ENCODE measurements around the gene WBP2. TPM values are rescaled to one million over a fixed set of nuclear protein-coding genes. Genes with fewer than 3 reads are reported as not detected.
A peak's percentile ranks its signal among the peaks of the same experiment; 100 is the strongest.

Gene WBP2
- total and polyA plus RNA-seq, 2 of the 13 experiments (the other 11 are each of a cell fraction or from before 2014, with no cell fraction given) = 29.2 to 29.5 TPM

DNA sequence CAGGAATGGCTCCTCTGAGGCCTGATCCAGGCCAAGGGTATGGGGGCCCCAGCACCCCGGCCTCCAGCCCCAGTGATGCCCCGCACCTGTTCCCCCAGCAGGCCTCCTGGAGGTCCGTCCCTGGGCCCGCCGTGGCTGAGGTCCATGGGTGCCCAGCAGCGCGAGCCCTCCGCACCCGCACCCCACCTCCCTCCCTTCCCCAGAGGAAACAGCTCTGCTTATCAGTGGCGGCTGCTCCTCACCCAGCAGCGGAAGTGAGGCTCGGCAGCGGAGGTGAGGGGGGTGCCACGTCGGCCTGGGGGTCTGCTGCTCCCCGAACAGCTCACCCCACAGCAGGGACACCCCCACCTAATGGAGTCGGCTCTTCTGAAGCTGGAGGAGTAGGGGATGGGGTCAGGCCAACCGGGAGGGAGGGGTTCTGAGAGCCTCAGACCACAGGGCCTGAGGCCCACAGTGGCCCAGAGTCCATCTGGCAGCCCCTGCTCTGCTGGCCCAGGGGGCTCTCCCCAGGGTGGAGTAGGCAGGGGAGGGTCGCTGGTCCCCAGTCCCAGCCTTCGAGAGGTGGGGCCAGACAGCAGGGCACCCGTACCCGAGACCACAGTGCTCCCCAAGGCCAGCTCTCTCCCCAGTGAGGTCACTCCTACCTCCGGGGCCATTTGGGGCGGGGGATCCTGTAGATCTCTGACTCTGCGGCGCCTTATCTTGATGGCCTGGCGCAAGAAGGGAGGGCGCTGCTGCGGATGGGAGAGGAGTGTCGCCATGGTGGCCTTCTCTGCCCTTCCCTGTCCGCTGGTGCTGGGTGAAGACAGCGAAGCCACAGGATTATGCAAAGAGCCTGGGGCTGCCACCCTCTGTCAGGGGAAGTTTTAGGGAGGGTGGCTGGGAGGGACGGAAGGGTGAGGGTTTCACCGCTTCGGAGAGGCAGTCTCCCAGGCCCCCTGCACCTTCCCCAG lies 11.3 kb downstream of the WBP2 start, which contains the start of gene UNC13D (continued):
- 0 out of 2 replicates have a peak, but pooled peaks have one; percentile 24 for TF ChIP-seq ZNF160 (CRISPR knock-in tag; IDR thresholded peaks at IDR 0.05)

DNA sequence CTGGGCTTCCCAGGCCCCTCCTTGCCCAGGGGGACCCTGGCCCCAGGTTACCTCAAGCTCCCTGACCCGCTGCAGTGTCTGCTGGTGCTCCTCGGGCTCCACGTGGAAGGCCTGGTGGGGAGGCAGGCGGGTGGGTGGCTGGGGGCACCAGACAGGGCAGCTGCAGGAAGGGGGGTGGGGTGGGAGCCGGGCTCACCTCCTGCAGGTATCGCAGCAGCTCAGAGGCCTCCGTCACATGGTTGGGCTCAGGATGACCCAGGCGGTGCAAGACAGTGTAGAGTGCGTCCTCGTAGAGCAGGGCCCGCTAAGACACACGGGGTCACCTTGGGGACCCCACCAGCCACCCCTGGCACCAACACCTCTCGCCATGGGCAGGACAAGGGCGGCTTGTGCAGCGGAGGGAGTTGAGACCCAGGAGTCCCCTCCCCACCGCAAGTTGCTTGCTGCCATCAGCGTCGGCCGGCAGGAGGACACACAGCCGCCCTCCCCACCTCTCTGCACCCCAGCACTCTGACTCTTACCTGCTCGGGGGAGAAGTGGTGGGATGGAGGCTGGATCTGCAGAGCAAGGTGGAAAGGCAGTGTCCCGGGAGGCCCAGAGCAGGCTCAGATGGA lies 12.1 kb downstream of the WBP2 start:
- CTCF ChIA-PET (ENCODE audit: low intra/inter-chr PET ratio, low total read pairs) = no interaction called here
- Histone ChIP-seq H3K4me1 (ENCODE audit: insufficient read depth, low read length) (peaks cover 52% of the 10 kb centered on the region), H3K4me3 (replicated peaks in 1 of 3; ENCODE audit: insufficient read depth in 1 of 3, low read depth in 2 of 3, low read length in 3 of 3) (peak overlapping the region; percentile 66 to 84 (median 66); a peak in 5 of 6 replicates), H3K36me3 (replicated peaks in 1 of 2; ENCODE audit: control insufficient read depth in 1 of 2, insufficient read depth in 2 of 2, low read length in 2 of 2) (peaks cover 3 to 11% of the 10 kb centered on the region in 2 experiments), H3K27ac (ENCODE audit: extremely low read length, insufficient read depth, low read length) (peak overlapping the region; percentile 79), H3K9ac (ENCODE audit: insufficient read depth, low read depth, low read length) (peak overlapping the region; percentile 77), H4K20me1 (ENCODE audit: insufficient read depth, low read length) (0 out of 2 replicates have a peak, but pooled peaks cover 2% of the 10 kb centered on the region), H3K9me3 (ENCODE audit: low read length) (no peaks in the 10 kb centered on the region), H3K4me2 (ENCODE audit: low read depth, low read length) (peak overlapping the region; percentile 96), H3K27me3 (ENCODE audit: control insufficient read depth in 1 of 2, insufficient read depth in 2 of 2, low read length in 2 of 2) (no peaks in the 10 kb centered on the region), H3K79me2 (ENCODE audit: insufficient read depth, low read length) (no peaks in the 10 kb centered on the region), H2AFZ (ENCODE audit: low read length) (no peak overlapping the region)
- POLR2A ChIA-PET = interaction anchor here (1.9 to 7.7 kb wide), 9 partner anchors 9 to 67 kb away, joined by 10 to 229 read pairs (median 25); partner anchors contain the start of genes TRIM47, UNK and WBP2
- no TSS peak for BruUV-seq (replicated peaks)
- FAIRE-seq (no peak), ATAC-seq (no peak), DNase-seq (ENCODE audit: low spot score) (no peak)
- in situ Hi-C loops (cut with HindIII; ENCODE audit: extremely low pct_ligation_motif_present, low pct_unique_long_range_greater_than_20kb) = no loop called here
- intact Hi-C loops (cut with micrococcal nuclease; ENCODE audit: unreplicated experiment) = no loop called here
- WGBS (ENCODE audit: low lambda C conversion rate) = 88% methylated on average over 20 of the region's 22 CpGs
- TF ChIP-seq, protein P1, sequence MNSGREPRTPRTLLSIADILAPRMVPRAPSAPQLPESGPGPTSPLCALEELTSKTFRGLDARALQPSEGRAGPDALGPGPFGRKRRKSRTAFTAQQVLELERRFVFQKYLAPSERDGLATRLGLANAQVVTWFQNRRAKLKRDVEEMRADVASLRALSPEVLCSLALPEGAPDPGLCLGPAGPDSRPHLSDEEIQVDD (CRISPR knock-in tag; IDR thresholded peaks at IDR 0.05; ENCODE audit: borderline replicate concordance) = no peak
- TF ChIP-seq MEF2D (CRISPR knock-in tag; IDR thresholded peaks at IDR 0.05) = no peak
- TF ChIP-seq KAT7 (CRISPR knock-in tag; IDR thresholded peaks at IDR 0.05; ENCODE audit: borderline replicate concordance) = no peak
- TF ChIP-seq ZNF678 (CRISPR knock-in tag; IDR thresholded peaks at IDR 0.05) = no peak
- TF ChIP-seq ZNF883 (CRISPR knock-in tag; IDR thresholded peaks at IDR 0.05; ENCODE audit: not compliant biosample characterization) = no peak
- 0 out of 2 replicates have a peak, but pooled peaks have one; percentile 5 for TF ChIP-seq ZFP41 (CRISPR knock-in tag; IDR thresholded peaks at IDR 0.05; ENCODE audit: borderline replicate concordance)
- no peak for TF ChIP-seq ZNF335 (CRISPR knock-in tag; IDR thresholded peaks at IDR 0.05)
- no peak for TF ChIP-seq RORA (CRISPR knock-in tag; IDR thresholded peaks at IDR 0.05)
- TF ChIP-seq RNF2 (conservative IDR thresholded peaks at IDR 0.05; ENCODE audit: low read depth) = no peak
- TF ChIP-seq, protein P2, sequence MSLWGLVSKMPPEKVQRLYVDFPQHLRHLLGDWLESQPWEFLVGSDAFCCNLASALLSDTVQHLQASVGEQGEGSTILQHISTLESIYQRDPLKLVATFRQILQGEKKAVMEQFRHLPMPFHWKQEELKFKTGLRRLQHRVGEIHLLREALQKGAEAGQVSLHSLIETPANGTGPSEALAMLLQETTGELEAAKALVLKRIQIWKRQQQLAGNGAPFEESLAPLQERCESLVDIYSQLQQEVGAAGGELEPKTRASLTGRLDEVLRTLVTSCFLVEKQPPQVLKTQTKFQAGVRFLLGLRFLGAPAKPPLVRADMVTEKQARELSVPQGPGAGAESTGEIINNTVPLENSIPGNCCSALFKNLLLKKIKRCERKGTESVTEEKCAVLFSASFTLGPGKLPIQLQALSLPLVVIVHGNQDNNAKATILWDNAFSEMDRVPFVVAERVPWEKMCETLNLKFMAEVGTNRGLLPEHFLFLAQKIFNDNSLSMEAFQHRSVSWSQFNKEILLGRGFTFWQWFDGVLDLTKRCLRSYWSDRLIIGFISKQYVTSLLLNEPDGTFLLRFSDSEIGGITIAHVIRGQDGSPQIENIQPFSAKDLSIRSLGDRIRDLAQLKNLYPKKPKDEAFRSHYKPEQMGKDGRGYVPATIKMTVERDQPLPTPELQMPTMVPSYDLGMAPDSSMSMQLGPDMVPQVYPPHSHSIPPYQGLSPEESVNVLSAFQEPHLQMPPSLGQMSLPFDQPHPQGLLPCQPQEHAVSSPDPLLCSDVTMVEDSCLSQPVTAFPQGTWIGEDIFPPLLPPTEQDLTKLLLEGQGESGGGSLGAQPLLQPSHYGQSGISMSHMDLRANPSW (CRISPR knock-in tag; IDR thresholded peaks at IDR 0.05; ENCODE audit: borderline replicate concordance) = no peak
- TF ChIP-seq HOXA7 (CRISPR knock-in tag; IDR thresholded peaks at IDR 0.05) = no peak
- TF ChIP-seq, protein P3, sequence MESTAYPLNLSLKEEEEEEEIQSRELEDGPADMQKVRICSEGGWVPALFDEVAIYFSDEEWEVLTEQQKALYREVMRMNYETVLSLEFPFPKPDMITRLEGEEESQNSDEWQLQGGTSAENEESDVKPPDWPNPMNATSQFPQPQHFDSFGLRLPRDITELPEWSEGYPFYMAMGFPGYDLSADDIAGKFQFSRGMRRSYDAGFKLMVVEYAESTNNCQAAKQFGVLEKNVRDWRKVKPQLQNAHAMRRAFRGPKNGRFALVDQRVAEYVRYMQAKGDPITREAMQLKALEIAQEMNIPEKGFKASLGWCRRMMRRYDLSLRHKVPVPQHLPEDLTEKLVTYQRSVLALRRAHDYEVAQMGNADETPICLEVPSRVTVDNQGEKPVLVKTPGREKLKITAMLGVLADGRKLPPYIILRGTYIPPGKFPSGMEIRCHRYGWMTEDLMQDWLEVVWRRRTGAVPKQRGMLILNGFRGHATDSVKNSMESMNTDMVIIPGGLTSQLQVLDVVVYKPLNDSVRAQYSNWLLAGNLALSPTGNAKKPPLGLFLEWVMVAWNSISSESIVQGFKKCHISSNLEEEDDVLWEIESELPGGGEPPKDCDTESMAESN (CRISPR knock-in tag; conservative IDR thresholded peaks at IDR 0.05) = no peak
- TF ChIP-seq NFATC3 (CRISPR knock-in tag; IDR thresholded peaks at IDR 0.05) = no peak
- no peak for TF ChIP-seq CHD4 (IDR thresholded peaks at IDR 0.05; ENCODE audit: borderline replicate concordance, low read length)

Data from HepG2 (cell line).